Liver (tissue), 9 donors: ENCODE data around the gene SCP2D1. TPM values are rescaled to one million over a fixed set of nuclear protein-coding genes. Genes with fewer than 3 reads are reported as not detected.

Experiments
- DNase-seq: peaks from one replicate; pipeline ENCODE4 v3.0.0-alpha.2; 2017; ENCODE audit warnings: low spot score
- H3K27ac ChIP-seq, 2 donors: one replicate each; pipeline ENCODE4 v1.7.0; 2013; ENCODE audit warnings: inconsistent platforms in 2 of 2, low read length in 2 of 2, control low read depth in 1 of 2, low read depth in 1 of 2, mild to moderate bottlenecking in 1 of 2
- H3K27me3 ChIP-seq, 4 donors: one replicate each; pipeline versions ENCODE4 v1.6.1 to v1.7.0; 2013; ENCODE audit warnings: low read length in 3 of 4, inconsistent platforms in 1 of 4, mild to moderate bottlenecking in 1 of 4, moderate library complexity in 1 of 4; ENCODE audit not compliant: control insufficient read depth in 4 of 4, insufficient read depth in 4 of 4
- H3K36me3 ChIP-seq, 4 donors: one replicate each; pipeline versions ENCODE4 v1.6.1 to v1.7.0; 2013; ENCODE audit warnings: low read length in 3 of 4, mild to moderate bottlenecking in 3 of 4, low read depth in 1 of 4, moderate library complexity in 1 of 4; ENCODE audit not compliant: control insufficient read depth in 4 of 4, insufficient read depth in 3 of 4
- H3K4me1 ChIP-seq, 4 donors: one replicate each; pipeline versions ENCODE4 v1.6.1 to v1.7.0; 2013; ENCODE audit warnings: low read length in 3 of 4, mild to moderate bottlenecking in 3 of 4, moderate library complexity in 1 of 4; ENCODE audit not compliant: control insufficient read depth in 4 of 4, insufficient read depth in 4 of 4
- H3K4me3 ChIP-seq, 3 donors: one replicate each; pipeline versions ENCODE4 v1.6.1 to v1.7.0; 2013; ENCODE audit warnings: low read length in 3 of 3, control low read depth in 1 of 3, low read depth in 1 of 3, mild to moderate bottlenecking in 1 of 3
- H3K9ac ChIP-seq, 2 donors: one replicate each; pipeline ENCODE4 v1.7.0; 2013; ENCODE audit warnings: low read length in 2 of 2, mild to moderate bottlenecking in 2 of 2, moderate library complexity in 2 of 2, control low read depth in 1 of 2, low read depth in 1 of 2
- H3K9me3 ChIP-seq, 4 donors: one replicate each; pipeline versions ENCODE4 v1.6.1 to v1.7.0; 2013; ENCODE audit warnings: low read length in 3 of 4; ENCODE audit not compliant: control insufficient read depth in 4 of 4
- ATF3 ChIP-seq: IDR thresholded peaks from 2 replicates; pipeline ENCODE4 v1.6.1; 2016; ENCODE audit warnings: antibody characterized with exemption
- CTCF ChIP-seq: fragments of 150-350 bp; IDR thresholded peaks from 2 replicates; pipeline ENCODE4 v1.5.1; 2017; ENCODE audit warnings: improper control_type of control experiment, low read depth, low read length; ENCODE audit not compliant: missing input control
- EGR1 ChIP-seq, 2 donors: IDR thresholded peaks; 2 replicates each; pipeline ENCODE4 v1.6.1; 2016 to 2018; ENCODE audit warnings: antibody characterized with exemption in 2 of 2, low read depth in 2 of 2
- FOXA1 ChIP-seq: IDR thresholded peaks from 2 replicates; pipeline ENCODE4 v1.6.1; 2016; ENCODE audit warnings: antibody characterized with exemption
- FOXA2 ChIP-seq: IDR thresholded peaks from 2 replicates; pipeline ENCODE4 v1.6.1; 2016; ENCODE audit warnings: antibody characterized with exemption
- GABPA ChIP-seq, 2 donors: IDR thresholded peaks in 1 of 2; conservative IDR thresholded peaks in 1 of 2; 2 replicates each; pipeline ENCODE4 v1.6.1; 2016; ENCODE audit warnings: antibody characterized with exemption in 2 of 2, mild to moderate bottlenecking in 1 of 2, moderate library complexity in 1 of 2
- HNF4A ChIP-seq, 2 donors: conservative IDR thresholded peaks; 2 replicates each; pipeline ENCODE4 v1.6.1; 2016; ENCODE audit warnings: antibody characterized with exemption in 2 of 2, mild to moderate bottlenecking in 2 of 2
- HNF4G ChIP-seq: IDR thresholded peaks from 2 replicates; pipeline ENCODE4 v1.6.1; 2016; ENCODE audit warnings: antibody characterized with exemption
- JUND ChIP-seq, 2 donors: IDR thresholded peaks; 2 replicates each; pipeline ENCODE4 v1.6.1; 2016; ENCODE audit warnings: antibody characterized with exemption in 2 of 2
- MAX ChIP-seq: IDR thresholded peaks from 2 replicates; pipeline ENCODE4 v1.6.1; 2016; ENCODE audit warnings: antibody characterized with exemption
- NR2F2 ChIP-seq: IDR thresholded peaks from 2 replicates; pipeline ENCODE4 v1.6.1; 2016; ENCODE audit warnings: antibody characterized with exemption
- RAD21 ChIP-seq, 2 donors: IDR thresholded peaks; 2 replicates each; pipeline ENCODE4 v1.6.1; 2016; ENCODE audit warnings: antibody characterized with exemption in 2 of 2, mild to moderate bottlenecking in 2 of 2
- REST ChIP-seq: IDR thresholded peaks from 2 replicates; pipeline ENCODE4 v1.6.1; 2016; ENCODE audit warnings: antibody characterized with exemption, mild to moderate bottlenecking
- RXRA ChIP-seq, 2 donors: IDR thresholded peaks; 2 replicates each; pipeline ENCODE4 v1.6.1; 2017 to 2018; ENCODE audit warnings: antibody characterized with exemption in 2 of 2, mild to moderate bottlenecking in 1 of 2
- SP1 ChIP-seq: IDR thresholded peaks from 2 replicates; pipeline ENCODE4 v1.6.1; 2018; ENCODE audit warnings: antibody characterized with exemption, mild to moderate bottlenecking
- TAF1 ChIP-seq: conservative IDR thresholded peaks from 2 replicates; pipeline ENCODE4 v1.6.1; 2016; ENCODE audit warnings: antibody characterized with exemption, mild to moderate bottlenecking
- YY1 ChIP-seq: IDR thresholded peaks from 2 replicates; pipeline ENCODE4 v1.6.1; 2016; ENCODE audit warnings: antibody characterized with exemption, mild to moderate bottlenecking
- whole genome bisulfite sequencing: extraction: QIAGEN DNeasy Blood & Tissue Kit; methylation state at CpG from one replicate; pipeline ENCODE4 v1.1.7; 2013; 5-methylcytosine and 5-hydroxymethylcytosine counted together
- polyA plus RNA-seq, 2 donors: library from polyadenylated mRNA; stranded (reverse) in 1 of 2; unstranded in 1 of 2; fragments of 200-250 nt in 1 of 2; fragments of >200 nt in 1 of 2; fragmentation: Nextera tagmentation in 1 of 2; extraction: Ambion mirVana in 1 of 2; gene quantifications; one replicate each; pipeline versions ENCODE4 v1.2.1 to v1.2.3, GENCODE V29; 2013 to 2015
- total RNA-seq, 2 donors: library from RNA; depleted of rRNA; stranded (reverse); fragments of >200 nt; gene quantifications; one replicate each; pipeline ENCODE4 v1.2.3, GENCODE V29; 2014
- donor health status: healthy.
- donor health status: healthy.
- donor health status: healthy.
- donor health status: healthy.
- donor health status: healthy.

Gene SCP2D1
- total and polyA plus RNA-seq, 4 donors, result not detected

GRCh38 chr20:18795366-18795765, 18.2 kb upstream of the SCP2D1 start (continued):
- no peak for TF ChIP-seq CTCF
- no peak for TF ChIP-seq RAD21 (IDR thresholded peaks at IDR 0.05)
- no peak for TF ChIP-seq NR2F2

GRCh38 chr20:18796282-18796833, 17.2 kb upstream of the SCP2D1 start:
- no peak for DNase-seq
- Histone ChIP-seq H3K4me1 (peaks cover 0 to 10% (median 3%) of the 10 kb centered on the region in 4 donors), H3K9ac (no peak overlapping the region), H3K9me3 (peaks cover 0 to 4% (median 2%) of the 10 kb centered on the region in 4 donors), H3K27ac (no peak overlapping the region), H3K36me3 (peaks cover 0 to 2% (median 0%) of the 10 kb centered on the region in 4 donors), H3K4me3 (no peak overlapping the region), H3K27me3 (no peaks in the 10 kb centered on the region)
- TF ChIP-seq TAF1, result no peak
- TF ChIP-seq HNF4A (conservative IDR thresholded peaks at IDR 0.05), result no peak
- no peak for TF ChIP-seq GABPA (IDR thresholded peaks at IDR 0.05 in 1 of 2, conservative IDR thresholded peaks at IDR 0.05 in 1 of 2)
- TF ChIP-seq FOXA2, result no peak
- no peak for TF ChIP-seq JUND (IDR thresholded peaks at IDR 0.05)
- TF ChIP-seq HNF4G, result no peak
- TF ChIP-seq RAD21 (IDR thresholded peaks at IDR 0.05), result no peak
- no peak for TF ChIP-seq NR2F2
- TF ChIP-seq FOXA1, result no peak
- no peak for TF ChIP-seq RXRA (IDR thresholded peaks at IDR 0.05)
- TF ChIP-seq CTCF, result no peak
- 90% methylated on average over 2 of the region's 2 CpGs for WGBS

GRCh38 chr20:18801516-18801915, 12.1 kb upstream of the SCP2D1 start:
- Histone ChIP-seq H3K4me1 (no peaks in the 10 kb centered on the region), H3K36me3 (no peaks in the 10 kb centered on the region), H3K9me3 (peaks cover 0 to under 1% (median 0%) of the 10 kb centered on the region in 4 donors), H3K9ac (no peak overlapping the region), H3K27me3 (peaks cover 0 to 7% (median 0%) of the 10 kb centered on the region in 4 donors), H3K4me3 (no peak overlapping the region), H3K27ac (no peak overlapping the region)
- DNase-seq, result no peak
- 78% methylated on average over 2 of the region's 2 CpGs for WGBS
- TF ChIP-seq TAF1 (no peak), HNF4G (no peak), MAX (no peak), YY1 (no peak), CTCF (no peak), RAD21 (IDR thresholded peaks at IDR 0.05) (no peak), FOXA2 (no peak), NR2F2 (no peak), REST (no peak), HNF4A (conservative IDR thresholded peaks at IDR 0.05) (no peak), EGR1 (IDR thresholded peaks at IDR 0.05; ENCODE audit: low read depth in 2 of 2) (no peak), GABPA (IDR thresholded peaks at IDR 0.05 in 1 of 2, conservative IDR thresholded peaks at IDR 0.05 in 1 of 2) (no peak), RXRA (IDR thresholded peaks at IDR 0.05) (no peak), ATF3 (no peak), JUND (IDR thresholded peaks at IDR 0.05) (no peak), SP1 (no peak)
